DOHH2 (cell line): Measurements from ENCODE around the gene LILRB2.

ENCODE experiments used
- EZH2phosphoT487 ChIP-seq: fragments of 200-600 bp; sonication (generic); IDR thresholded peaks from 2 replicates; pipeline ENCODE4 v1.6.1; 2017; ENCODE audit warnings: borderline replicate concordance, mild to moderate bottlenecking, antibody characterized with exemption, low read length, moderate library complexity, mixed read lengths
- TF ChIP-seq, protein P1 (sequence below): fragments of 200-600 bp; sonication (generic); IDR thresholded peaks from one replicate; pipeline ENCODE4 v1.5.1; 2014; ENCODE audit warnings: antibody characterized with exemption, mild to moderate bottlenecking, low read depth, low read length; ENCODE audit not compliant: poor library complexity, severe bottlenecking

DNA sequence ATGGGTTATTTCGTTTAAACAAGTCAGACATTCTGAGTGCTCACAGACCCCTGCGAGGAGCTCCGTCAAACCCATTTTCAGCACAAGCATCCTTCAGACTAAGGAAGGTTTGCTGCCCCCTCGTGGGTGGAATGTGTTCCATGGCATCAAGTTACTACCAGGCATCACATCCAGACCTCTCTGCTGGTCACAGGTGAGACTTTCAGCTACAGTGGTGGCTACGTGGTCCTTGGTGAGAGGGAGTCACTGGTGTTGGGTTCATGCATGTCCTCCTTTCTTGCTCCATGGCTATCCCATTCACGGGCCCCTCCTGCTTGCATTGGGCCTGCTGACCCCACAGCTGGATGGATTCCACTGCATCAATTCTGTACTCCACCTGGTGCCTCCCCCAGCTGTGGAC is 14.8 kb downstream of the LILRB2 start:
- TF ChIP-seq, protein P1, sequence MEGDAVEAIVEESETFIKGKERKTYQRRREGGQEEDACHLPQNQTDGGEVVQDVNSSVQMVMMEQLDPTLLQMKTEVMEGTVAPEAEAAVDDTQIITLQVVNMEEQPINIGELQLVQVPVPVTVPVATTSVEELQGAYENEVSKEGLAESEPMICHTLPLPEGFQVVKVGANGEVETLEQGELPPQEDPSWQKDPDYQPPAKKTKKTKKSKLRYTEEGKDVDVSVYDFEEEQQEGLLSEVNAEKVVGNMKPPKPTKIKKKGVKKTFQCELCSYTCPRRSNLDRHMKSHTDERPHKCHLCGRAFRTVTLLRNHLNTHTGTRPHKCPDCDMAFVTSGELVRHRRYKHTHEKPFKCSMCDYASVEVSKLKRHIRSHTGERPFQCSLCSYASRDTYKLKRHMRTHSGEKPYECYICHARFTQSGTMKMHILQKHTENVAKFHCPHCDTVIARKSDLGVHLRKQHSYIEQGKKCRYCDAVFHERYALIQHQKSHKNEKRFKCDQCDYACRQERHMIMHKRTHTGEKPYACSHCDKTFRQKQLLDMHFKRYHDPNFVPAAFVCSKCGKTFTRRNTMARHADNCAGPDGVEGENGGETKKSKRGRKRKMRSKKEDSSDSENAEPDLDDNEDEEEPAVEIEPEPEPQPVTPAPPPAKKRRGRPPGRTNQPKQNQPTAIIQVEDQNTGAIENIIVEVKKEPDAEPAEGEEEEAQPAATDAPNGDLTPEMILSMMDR: peak; percentile 84
- TF ChIP-seq EZH2phosphoT487: no peak
